NCI-H1092 treated with DMSO at 0.1 percent for 48 hours (cell line): ENCODE data around the gene RBM24.
"Not testable (repeated sequence)": the region's sequence is repeated elsewhere in the genome, so short reads cannot be mapped to it uniquely, and the experiment has no call there.

Experiments
- DNase-seq: peaks from one replicate; lab custom pipeline; 2025; lab: John Stamatoyannopoulos, UW

The RBM24 gene

GRCh38 chr6:17291778-17292177, 10.6 kb downstream of the RBM24 start:
- no peak for DNase-seq

- no peak for DNase-seq
Measured at GRCh38 chr6:17292600-17293133, 11.5 kb downstream of the RBM24 start.

- DNase-seq, result no peak
Measured at GRCh38 chr6:17293395-17293794, 12.2 kb downstream of the RBM24 start.

- no peak for DNase-seq
Measured at GRCh38 chr6:17297271-17298080, 16.3 kb downstream of the RBM24 start.

- no peak for DNase-seq
Measured at GRCh38 chr6:17298257-17298656, 17.1 kb downstream of the RBM24 start.

GRCh38 chr6:17299222-17299621, 18.1 kb downstream of the RBM24 start:
- no peak for DNase-seq

GRCh38 chr6:17299750-17300149, 18.6 kb downstream of the RBM24 start:
- DNase-seq, result no peak

- no peak for DNase-seq
Measured at GRCh38 chr6:17300637-17301036, 19.5 kb downstream of the RBM24 start.

GRCh38 chr6:17303444-17303843, 22.3 kb downstream of the RBM24 start:
- DNase-seq, result no peak

- DNase-seq, result no peak
Measured at GRCh38 chr6:17305219-17306001, 24.2 kb downstream of the RBM24 start.

GRCh38 chr6:17311595-17312311, 30.6 kb downstream of the RBM24 start:
- no peak for DNase-seq

GRCh38 chr6:17313238-17313637, 32.1 kb downstream of the RBM24 start:
- DNase-seq, result not testable (repeated sequence)

GRCh38 chr6:17313971-17314370, 32.8 kb downstream of the RBM24 start:
- no peak for DNase-seq

- DNase-seq, result no peak
Measured at GRCh38 chr6:17315262-17315661, 34.1 kb downstream of the RBM24 start.

- DNase-seq, result no peak
Measured at GRCh38 chr6:17318435-17319165, 37.4 kb downstream of the RBM24 start.

GRCh38 chr6:17320266-17320665, 39.1 kb downstream of the RBM24 start:
- DNase-seq, result not testable (repeated sequence)

GRCh38 chr6:17331238-17331637, 50.1 kb downstream of the RBM24 start:
- no peak for DNase-seq

GRCh38 chr6:17334265-17334664, 53.1 kb downstream of the RBM24 start:
- DNase-seq, result no peak

- no peak for DNase-seq
Measured at GRCh38 chr6:17336425-17336824, 55.3 kb downstream of the RBM24 start.

- DNase-seq, result no peak
Measured at GRCh38 chr6:17339308-17339670, 58.1 kb downstream of the RBM24 start.

GRCh38 chr6:17341117-17341805, 60.1 kb downstream of the RBM24 start:
- no peak for DNase-seq
